Measurements from ENCODE around the gene PRADC1. TPM values are rescaled to one million over a fixed set of nuclear protein-coding genes. Genes with fewer than 3 reads are reported as not detected.
A peak's percentile ranks its signal among the peaks of the same experiment; 100 is the strongest.

Gene PRADC1
- total and polyA plus RNA-seq, 9 of the 15 experiments (the other 6 are each of a cell fraction or from before 2014, with no cell fraction given): 7.3 to 47.4 (median 34.2) TPM

DNA sequence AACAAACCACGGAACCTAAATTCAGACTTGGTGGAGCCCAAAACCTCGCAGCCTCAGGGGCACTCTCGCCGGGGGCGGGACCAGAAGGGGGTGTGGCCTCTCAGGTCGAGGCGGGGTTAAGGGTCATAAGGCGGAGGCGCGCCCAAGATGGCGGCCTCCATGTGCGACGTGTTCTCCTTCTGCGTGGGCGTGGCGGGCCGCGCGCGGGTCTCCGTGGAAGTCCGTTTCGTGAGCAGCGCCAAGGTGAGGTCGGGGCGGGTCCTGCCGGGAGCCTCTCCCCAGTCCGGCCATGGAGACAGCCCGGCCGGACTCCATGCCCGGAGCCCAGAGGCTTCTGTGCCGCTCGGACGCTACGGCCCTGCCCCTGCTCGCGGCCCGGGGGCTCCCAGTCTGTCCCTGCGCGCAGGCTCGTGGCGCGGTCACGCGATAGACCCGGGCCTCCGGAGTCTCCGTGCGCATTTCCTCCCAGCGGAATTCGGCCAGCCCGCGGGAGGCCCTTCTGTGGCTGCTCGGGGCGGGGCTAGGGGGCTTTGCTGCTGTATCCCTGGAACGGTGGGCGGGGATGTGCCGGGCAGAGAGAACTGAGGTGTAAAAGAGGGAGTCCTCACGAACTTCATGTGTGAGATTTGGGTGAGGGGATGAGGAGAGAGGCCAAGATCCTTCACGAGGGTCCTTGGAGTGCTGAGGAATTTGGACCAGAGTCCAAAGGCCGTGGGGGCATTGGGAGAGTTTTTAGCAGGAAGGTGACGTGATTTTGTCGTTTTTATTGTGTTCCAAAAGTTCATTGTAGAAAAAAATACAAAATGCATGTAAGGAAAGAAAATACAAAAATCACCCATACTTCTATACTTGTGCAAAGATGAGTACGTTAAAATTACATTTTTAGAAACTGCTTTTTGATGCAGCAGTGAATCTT is 18.7 kb downstream of the PRADC1 start, which contains the start of gene SMYD5 (continued):
- TF ChIP-seq E2F4 (CRISPR knock-in tag; IDR thresholded peaks at IDR 0.05; ENCODE audit: low read depth) (no peak), CTBP1 (IDR thresholded peaks at IDR 0.05; ENCODE audit: borderline replicate concordance) (0 out of 2 replicates have a peak, but pooled peaks have one; percentile 33), ATF1 (CRISPR knock-in tag; IDR thresholded peaks at IDR 0.05) (no peak), ATF1 (tag; IDR thresholded peaks at IDR 0.05) (peak; percentile 78), NR2C2 (CRISPR knock-in tag; IDR thresholded peaks at IDR 0.05) (peak; percentile 98), NR2C2 (tag; IDR thresholded peaks at IDR 0.05) (peak; percentile 100), LCOR (CRISPR knock-in tag; IDR thresholded peaks at IDR 0.05) (peak; percentile 56; the same call in 1 of the 2 replicates), HMBOX1 (IDR thresholded peaks at IDR 0.05) (no peak), ZNF274 (IDR thresholded peaks at IDR 0.05; ENCODE audit: borderline replicate concordance, low read depth, low read length) (no peak), NONO (IDR thresholded peaks at IDR 0.05; ENCODE audit: low read depth in 2 of 2, low read length in 1 of 2) (peak in 1 of 2 experiments; percentile 48; a peak in 1 of 4 replicates), JUN (IDR thresholded peaks at IDR 0.05; ENCODE audit: borderline replicate concordance, low read depth, low read length) (peak; percentile 61; the same call in 1 of the 2 replicates), JUN (CRISPR knock-in tag; IDR thresholded peaks at IDR 0.05; ENCODE audit: borderline replicate concordance) (no peak), HDAC2 (IDR thresholded peaks at IDR 0.05) (peak; percentile 97), HDAC1 (IDR thresholded peaks at IDR 0.05) (peak; percentile 82 to 100; a peak in 3 of 4 replicates), RBFOX2 (IDR thresholded peaks at IDR 0.05; ENCODE audit: low read depth, low read length) (peak; percentile 90), U2AF2 (optimal IDR thresholded peaks at IDR 0.05; ENCODE audit: low read depth, low read length) (no peak), FUS (optimal IDR thresholded peaks at IDR 0.05; ENCODE audit: low read depth, low read length) (peak; percentile 47)
- TF ChIP-seq, protein P1, sequence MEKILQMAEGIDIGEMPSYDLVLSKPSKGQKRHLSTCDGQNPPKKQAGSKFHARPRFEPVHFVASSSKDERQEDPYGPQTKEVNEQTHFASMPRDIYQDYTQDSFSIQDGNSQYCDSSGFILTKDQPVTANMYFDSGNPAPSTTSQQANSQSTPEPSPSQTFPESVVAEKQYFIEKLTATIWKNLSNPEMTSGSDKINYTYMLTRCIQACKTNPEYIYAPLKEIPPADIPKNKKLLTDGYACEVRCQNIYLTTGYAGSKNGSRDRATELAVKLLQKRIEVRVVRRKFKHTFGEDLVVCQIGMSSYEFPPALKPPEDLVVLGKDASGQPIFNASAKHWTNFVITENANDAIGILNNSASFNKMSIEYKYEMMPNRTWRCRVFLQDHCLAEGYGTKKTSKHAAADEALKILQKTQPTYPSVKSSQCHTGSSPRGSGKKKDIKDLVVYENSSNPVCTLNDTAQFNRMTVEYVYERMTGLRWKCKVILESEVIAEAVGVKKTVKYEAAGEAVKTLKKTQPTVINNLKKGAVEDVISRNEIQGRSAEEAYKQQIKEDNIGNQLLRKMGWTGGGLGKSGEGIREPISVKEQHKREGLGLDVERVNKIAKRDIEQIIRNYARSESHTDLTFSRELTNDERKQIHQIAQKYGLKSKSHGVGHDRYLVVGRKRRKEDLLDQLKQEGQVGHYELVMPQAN (IDR thresholded peaks at IDR 0.05; ENCODE audit: borderline replicate concordance): peak; percentile 100
- TF ChIP-seq, protein P2, sequence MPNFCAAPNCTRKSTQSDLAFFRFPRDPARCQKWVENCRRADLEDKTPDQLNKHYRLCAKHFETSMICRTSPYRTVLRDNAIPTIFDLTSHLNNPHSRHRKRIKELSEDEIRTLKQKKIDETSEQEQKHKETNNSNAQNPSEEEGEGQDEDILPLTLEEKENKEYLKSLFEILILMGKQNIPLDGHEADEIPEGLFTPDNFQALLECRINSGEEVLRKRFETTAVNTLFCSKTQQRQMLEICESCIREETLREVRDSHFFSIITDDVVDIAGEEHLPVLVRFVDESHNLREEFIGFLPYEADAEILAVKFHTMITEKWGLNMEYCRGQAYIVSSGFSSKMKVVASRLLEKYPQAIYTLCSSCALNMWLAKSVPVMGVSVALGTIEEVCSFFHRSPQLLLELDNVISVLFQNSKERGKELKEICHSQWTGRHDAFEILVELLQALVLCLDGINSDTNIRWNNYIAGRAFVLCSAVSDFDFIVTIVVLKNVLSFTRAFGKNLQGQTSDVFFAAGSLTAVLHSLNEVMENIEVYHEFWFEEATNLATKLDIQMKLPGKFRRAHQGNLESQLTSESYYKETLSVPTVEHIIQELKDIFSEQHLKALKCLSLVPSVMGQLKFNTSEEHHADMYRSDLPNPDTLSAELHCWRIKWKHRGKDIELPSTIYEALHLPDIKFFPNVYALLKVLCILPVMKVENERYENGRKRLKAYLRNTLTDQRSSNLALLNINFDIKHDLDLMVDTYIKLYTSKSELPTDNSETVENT (CRISPR knock-in tag; IDR thresholded peaks at IDR 0.05): 0 out of 2 replicates have a peak, but pooled peaks have one; percentile 44

Data from K562 (cell line).